Measurements from ENCODE around the gene NPPB. TPM values are rescaled to one million over a fixed set of nuclear protein-coding genes. Genes with fewer than 3 reads are reported as not detected.

Gene NPPB
- total and polyA plus RNA-seq, 9 of the 15 experiments (the other 6 are each of a cell fraction or from before 2014, with no cell fraction given) = not detected

- Histone ChIP-seq H3K9ac (ENCODE audit: insufficient read depth in 1 of 2, low read depth in 2 of 2, low read length in 2 of 2) (peak overlapping the region; percentile 22 to 74; a peak in 3 of 4 replicates), H3K36me3 (ENCODE audit: control insufficient read depth, insufficient read depth, low read length) (peaks cover 85% of the 10 kb centered on the region), H3K9me3 (replicated peaks; ENCODE audit: control insufficient read depth, insufficient read depth, low read depth, low read length) (no peaks in the 10 kb centered on the region), H3K4me3 (no peak overlapping the region), H3K27ac (ENCODE audit: extremely low read depth, low read depth, low read length) (peak overlapping the region; percentile 69), H3K27me3 (ENCODE audit: control insufficient read depth in 2 of 2, insufficient read depth in 2 of 2, low read length in 2 of 2) (no peaks in the 10 kb centered on the region), H3K4me1 (replicated peaks in 1 of 2; ENCODE audit: control insufficient read depth in 2 of 2, insufficient read depth in 2 of 2, low read length in 2 of 2) (peaks cover 37 to 53% of the 10 kb centered on the region in 2 experiments), H2AFZ (ENCODE audit: low read depth, low read length) (peak overlapping the region; percentile 27), H3K9me1 (ENCODE audit: control insufficient read depth, insufficient read depth, low read length) (no peaks in the 10 kb centered on the region), H3K4me2 (ENCODE audit: insufficient read depth, low read length) (peak overlapping the region; percentile 73), H4K20me1 (replicated peaks; ENCODE audit: control insufficient read depth, insufficient read depth, low read length) (peaks cover 5% of the 10 kb centered on the region), H3K79me2 (ENCODE audit: control insufficient read depth, insufficient read depth, low read length) (no peaks in the 10 kb centered on the region)
- ChIA-PET CTCF (ENCODE audit: low intra/inter-chr PET ratio) (interaction anchor here (0.9 to 1.9 kb wide), 5 partner anchors 50 to 66 kb away, joined by 3 to 11 read pairs (median 4); no protein-coding TSS in a partner anchor), POLR2A (interaction anchor here (0.6 to 14.0 kb wide), 11 partner anchors 9 to 518 kb away, joined by 3 to 304 read pairs (median 4); no protein-coding TSS in a partner anchor)
- FAIRE-seq (no peak), ATAC-seq (no peak), DNase-seq (ENCODE audit: extremely low read depth in 1 of 4, low spot score in 3 of 4) (peak in 3 of 4 experiments; percentile 46 to 50 (median 46))
- BruUV-seq (replicated peaks) = no TSS peak
- WGBS (ENCODE audit: insufficient coverage, low coverage, missing lambda C conversion rate) = 54% methylated on average over 17 of the region's 17 CpGs
- in situ Hi-C loops (cut with MboI) = loop anchor here (5.0 kb wide), 1 partner anchor 56 kb away; no protein-coding TSS in a partner anchor
- intact Hi-C loops (cut with micrococcal nuclease) = loop anchor here (1.0 to 2.0 kb wide), 3 partner anchors 23 to 126 kb away; no protein-coding TSS in a partner anchor
- TF ChIP-seq POLR2A (conservative IDR thresholded peaks at IDR 0.05) = no peak
- 0 out of 2 replicates have a peak, but pooled peaks have one; percentile 29 for TF ChIP-seq RBFOX2 (IDR thresholded peaks at IDR 0.05; ENCODE audit: low read depth, low read length)
- 0 out of 2 replicates have a peak, but pooled peaks have one; percentile 51 for TF ChIP-seq HSF4 (CRISPR knock-in tag; IDR thresholded peaks at IDR 0.05; ENCODE audit: borderline replicate concordance)
- peak; percentile 65; the same call in 1 of the 2 replicates for TF ChIP-seq ZNF583 (CRISPR knock-in tag; IDR thresholded peaks at IDR 0.05)
- TF ChIP-seq ZNF561 (CRISPR knock-in tag; conservative IDR thresholded peaks at IDR 0.05) = no peak
- TF ChIP-seq MTA1 (IDR thresholded peaks at IDR 0.05; ENCODE audit: borderline replicate concordance) = no peak
- TF ChIP-seq SIN3B (IDR thresholded peaks at IDR 0.05; ENCODE audit: low read depth) = no peak
- peak; percentile 34; the same call in 1 of the 2 replicates for TF ChIP-seq CREB3 (tag; conservative IDR thresholded peaks at IDR 0.05; ENCODE audit: low read depth)
- TF ChIP-seq TFE3 (CRISPR knock-in tag; IDR thresholded peaks at IDR 0.05) = no peak
- peak; percentile 53; the same call in 1 of the 2 replicates for TF ChIP-seq CREB1 (IDR thresholded peaks at IDR 0.05)
- peak; percentile 67 for TF ChIP-seq CREB1 (CRISPR knock-in tag; IDR thresholded peaks at IDR 0.05)
- 0 out of 2 replicates have a peak, but pooled peaks have one; percentile 8 for TF ChIP-seq EGR1 (conservative IDR thresholded peaks at IDR 0.05)
- peak; percentile 88; the same call in 1 of the 2 replicates for TF ChIP-seq ZNF584 (CRISPR knock-in tag; IDR thresholded peaks at IDR 0.05; ENCODE audit: low read depth)
- 0 out of 2 replicates have a peak, but pooled peaks have one; percentile 17 for TF ChIP-seq MTF1 (CRISPR knock-in tag; IDR thresholded peaks at IDR 0.05; ENCODE audit: borderline replicate concordance)
- TF ChIP-seq CXXC5 (CRISPR knock-in tag; IDR thresholded peaks at IDR 0.05) = peak; percentile 67
- peak in 1 of 2 experiments; percentile 33; a peak in 1 of 4 replicates for TF ChIP-seq MAZ (CRISPR knock-in tag; conservative IDR thresholded peaks at IDR 0.05 in 1 of 2, IDR thresholded peaks at IDR 0.05 in 1 of 2)
- TF ChIP-seq CREM (IDR thresholded peaks at IDR 0.05; ENCODE audit: low read depth) = peak; percentile 78
- TF ChIP-seq CBFB (CRISPR knock-in tag; IDR thresholded peaks at IDR 0.05) = peak; percentile 54; the same call in 1 of the 2 replicates
Observed at GRCh38 chr1:11841245-11842153, 17.2 kb downstream of the NPPB start.

Measured in K562 (cell line).